ENCODE data around the gene SLC45A1.

Gene SLC45A1

GRCh38 chr1:8338526-8339202 is 20.8 kb downstream of the SLC45A1 start:
- no peak for DNase-seq

- DNase-seq: no peak
Measured at GRCh38 chr1:8339203-8339600, 21.3 kb downstream of the SLC45A1 start.

- DNase-seq: no peak
Measured at GRCh38 chr1:8340448-8340847, 22.5 kb downstream of the SLC45A1 start.

GRCh38 chr1:8342325-8342724 is 24.4 kb downstream of the SLC45A1 start:
- DNase-seq: no peak

- no peak for DNase-seq
Measured at GRCh38 chr1:8343044-8343443, 25.1 kb downstream of the SLC45A1 start.

- DNase-seq: no peak
Measured at GRCh38 chr1:8343464-8344001, 25.6 kb downstream of the SLC45A1 start.

GRCh38 chr1:8344893-8345507 is 27.1 kb downstream of the SLC45A1 start:
- DNase-seq: no peak

GRCh38 chr1:8345621-8346415 is 27.9 kb downstream of the SLC45A1 start:
- no peak for DNase-seq

GRCh38 chr1:8347635-8348034 is 29.7 kb downstream of the SLC45A1 start:
- DNase-seq: no peak

GRCh38 chr1:8348047-8348776 is 30.3 kb downstream of the SLC45A1 start:
- DNase-seq: no peak

GRCh38 chr1:8348777-8349472 is 31.0 kb downstream of the SLC45A1 start:
- DNase-seq: peak; percentile 74

- DNase-seq: no peak
Measured at GRCh38 chr1:8349473-8349865, 31.6 kb downstream of the SLC45A1 start.

- DNase-seq: no peak
Measured at GRCh38 chr1:8349961-8350360, 32.0 kb downstream of the SLC45A1 start.

- DNase-seq: no peak
Measured at GRCh38 chr1:8350914-8351684, 33.2 kb downstream of the SLC45A1 start.

- DNase-seq: peak; percentile 27
Measured at GRCh38 chr1:8351693-8352470, 34.0 kb downstream of the SLC45A1 start.

- no peak for DNase-seq
Measured at GRCh38 chr1:8352471-8352845, 34.5 kb downstream of the SLC45A1 start.

- DNase-seq: no peak
Measured at GRCh38 chr1:8352886-8353785, 35.2 kb downstream of the SLC45A1 start.

GRCh38 chr1:8354038-8354437 is 36.1 kb downstream of the SLC45A1 start:
- DNase-seq: no peak

- DNase-seq: no peak
Measured at GRCh38 chr1:8355439-8356255, 37.7 kb downstream of the SLC45A1 start.
